HG02943 (cell line): ENCODE measurements around the gene SMAD7.

Experiments used
- ATAC-seq: cut with Tn5 transposase; IDR thresholded peaks from one replicate; pipeline ENCODE4 v1.9.1; 2021; ENCODE audit warnings: mild to moderate bottlenecking, low read depth, moderate library complexity; ENCODE audit not compliant: unreplicated experiment

SMAD7 gene

GRCh38 chr18:48899558-48900174 is 51.1 kb downstream of the SMAD7 start:
- ATAC-seq: no peak

DNA sequence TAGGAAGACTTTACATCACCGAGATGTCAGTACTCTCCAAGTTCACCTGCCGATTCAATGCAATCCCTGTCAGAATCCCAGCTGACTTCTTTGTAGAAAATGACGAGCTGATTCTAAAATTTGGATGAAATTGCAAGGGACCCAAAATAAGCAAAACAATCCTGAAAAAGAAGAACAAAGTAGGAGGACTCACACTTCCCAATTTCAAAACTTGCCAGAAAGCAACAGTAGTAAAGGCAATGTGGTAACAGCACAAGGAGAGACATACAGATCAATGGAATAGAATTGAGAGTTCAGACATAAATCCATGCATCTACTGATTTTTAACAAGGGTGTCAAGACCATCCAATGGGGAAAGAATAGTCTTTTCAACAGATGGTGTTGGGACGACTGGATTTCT is 52.2 kb downstream of the SMAD7 start:
- ATAC-seq: no peak

GRCh38 chr18:48897531-48897930 is 53.2 kb downstream of the SMAD7 start:
- ATAC-seq: no peak

DNA sequence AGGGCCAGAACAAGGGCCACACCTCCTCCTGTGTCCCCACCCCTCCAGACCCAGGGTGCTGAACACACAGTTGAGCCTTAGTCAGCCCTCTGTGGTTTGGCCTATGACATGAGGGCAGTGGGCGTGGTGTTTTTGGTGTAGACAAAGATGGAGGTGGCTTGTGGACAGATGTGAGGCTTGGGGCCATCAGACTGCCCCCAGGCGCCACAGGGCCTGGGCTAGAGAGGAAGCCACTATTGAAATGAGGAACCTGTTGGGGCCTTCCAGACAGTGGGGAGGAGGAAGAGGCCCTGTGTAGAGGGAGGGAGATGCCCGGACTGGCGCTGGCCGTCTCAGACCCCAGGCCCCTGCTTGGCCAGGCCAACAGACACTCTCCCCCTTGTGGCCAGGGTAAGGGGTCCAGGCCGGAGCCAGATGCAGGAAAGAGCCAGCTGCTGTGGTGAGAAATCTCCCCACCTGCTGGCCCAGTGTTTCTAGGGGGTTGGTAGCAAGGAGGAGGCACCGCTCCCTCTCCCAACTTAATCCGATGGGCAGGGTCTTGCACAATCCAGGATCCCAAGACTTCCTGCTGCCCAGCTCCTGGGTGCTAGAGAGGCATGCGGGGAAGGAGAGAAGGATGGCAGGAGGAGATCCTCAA is 53.8 kb downstream of the SMAD7 start:
- ATAC-seq: peak; percentile 50

DNA sequence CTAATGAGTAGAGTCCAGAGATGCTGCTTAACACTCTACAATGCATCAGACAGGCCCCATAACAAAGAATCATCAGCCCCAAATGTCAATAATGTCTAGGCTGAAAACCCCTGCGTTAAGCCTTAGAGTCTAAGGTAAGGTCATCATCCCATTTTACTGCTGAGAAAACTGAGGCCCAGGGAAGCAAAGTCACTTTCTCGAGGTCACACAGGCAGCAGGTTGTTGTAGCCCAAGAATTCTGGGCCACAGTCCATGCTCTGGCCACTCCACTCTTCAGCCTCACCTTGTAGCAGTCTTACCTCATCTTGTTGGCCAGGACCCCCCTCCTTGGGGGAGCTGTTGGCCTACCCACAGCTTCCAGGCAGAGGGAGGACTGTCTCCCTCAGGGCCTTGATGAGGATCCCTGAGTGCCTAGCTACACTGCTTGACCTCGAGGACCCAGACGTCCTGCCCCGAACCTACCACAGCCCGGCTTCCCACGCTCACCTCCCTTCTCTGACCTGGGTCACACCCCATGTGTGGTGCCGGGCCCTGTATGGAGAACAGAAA is 54.4 kb downstream of the SMAD7 start:
- ATAC-seq: no peak

GRCh38 chr18:48894799-48895346 is 55.9 kb downstream of the SMAD7 start:
- ATAC-seq: no peak

- no peak for ATAC-seq
Measured at GRCh38 chr18:48893608-48894600, 56.9 kb downstream of the SMAD7 start.

- no peak for ATAC-seq
Measured at GRCh38 chr18:48893061-48893607, 57.6 kb downstream of the SMAD7 start.

DNA sequence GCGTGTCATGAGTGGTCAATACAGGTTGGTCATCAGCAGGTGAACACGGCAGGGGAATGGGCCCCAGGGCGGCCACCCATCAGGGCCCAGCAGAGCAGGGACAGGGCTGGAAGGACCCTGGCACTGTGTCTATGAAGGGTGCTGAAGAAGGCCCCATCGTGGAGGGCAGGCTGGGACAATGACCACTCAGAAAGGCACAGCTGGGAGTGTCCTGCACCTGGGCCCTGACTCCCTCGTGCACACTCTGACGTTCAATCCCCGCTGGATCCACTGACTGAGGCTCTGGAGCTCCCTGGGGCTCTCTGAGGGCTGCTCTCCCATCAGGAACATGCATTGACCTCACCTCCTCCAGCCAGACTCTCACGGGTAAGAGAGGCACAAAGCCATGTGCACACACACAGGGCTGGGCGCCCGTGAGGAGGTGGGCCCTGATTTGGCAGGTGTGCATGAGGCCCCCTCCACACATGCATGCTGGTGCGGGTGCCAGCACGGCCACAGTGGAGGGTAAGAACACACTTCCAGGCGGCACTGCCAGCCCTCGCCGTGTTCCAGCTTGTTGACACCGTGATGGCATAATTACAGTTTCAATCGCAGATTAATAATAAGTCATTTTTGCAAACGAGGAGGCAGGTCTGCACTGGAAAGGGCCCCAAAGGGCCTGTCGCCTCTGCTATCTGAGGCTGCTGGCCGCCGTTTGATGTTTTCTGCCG is 58.5 kb downstream of the SMAD7 start:
- no peak for ATAC-seq

- no peak for ATAC-seq
Measured at GRCh38 chr18:48891721-48892120, 59.0 kb downstream of the SMAD7 start.

- ATAC-seq: no peak
Measured at GRCh38 chr18:48889981-48890762, 60.6 kb downstream of the SMAD7 start.

DNA sequence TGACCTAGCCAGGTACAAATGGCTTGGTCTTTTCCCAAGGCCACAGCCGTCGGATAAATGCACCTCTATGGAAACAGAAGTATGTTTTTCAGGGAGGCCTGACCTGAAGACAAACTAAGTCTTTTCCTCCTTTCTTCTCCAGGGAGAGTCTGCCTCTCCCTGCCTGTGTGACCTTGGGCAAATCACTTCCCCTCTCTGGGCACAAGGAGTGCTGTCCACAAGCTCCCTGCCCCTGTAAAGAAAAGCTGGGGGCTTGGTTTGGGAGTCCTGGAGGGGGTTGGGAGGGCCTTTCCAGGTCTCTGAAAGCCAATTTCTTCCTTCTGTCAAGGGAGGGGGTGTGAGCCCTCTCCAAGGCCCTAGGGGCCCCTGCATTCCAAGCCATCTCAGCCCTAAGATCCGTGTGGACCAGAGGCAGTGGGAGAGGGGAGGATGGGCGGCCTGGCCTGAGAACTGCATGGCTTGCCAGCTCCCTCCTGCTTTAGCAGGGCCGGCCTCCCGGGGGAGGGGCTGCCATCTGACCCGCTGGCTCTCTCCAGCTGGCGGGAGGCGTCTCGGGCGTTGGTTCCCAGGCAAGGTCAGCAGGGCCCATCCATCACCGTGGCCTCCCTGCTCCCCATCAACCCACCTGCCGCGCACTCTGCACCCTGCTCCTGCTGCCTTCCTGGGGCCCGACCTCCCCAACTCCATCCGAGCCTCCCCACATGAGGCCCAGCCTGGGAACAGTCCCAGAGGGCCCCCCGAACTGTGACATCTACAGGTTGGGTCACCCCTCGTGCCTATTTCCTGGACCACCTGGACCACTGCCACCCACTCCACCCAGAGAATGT is 61.4 kb downstream of the SMAD7 start:
- ATAC-seq: no peak

DNA sequence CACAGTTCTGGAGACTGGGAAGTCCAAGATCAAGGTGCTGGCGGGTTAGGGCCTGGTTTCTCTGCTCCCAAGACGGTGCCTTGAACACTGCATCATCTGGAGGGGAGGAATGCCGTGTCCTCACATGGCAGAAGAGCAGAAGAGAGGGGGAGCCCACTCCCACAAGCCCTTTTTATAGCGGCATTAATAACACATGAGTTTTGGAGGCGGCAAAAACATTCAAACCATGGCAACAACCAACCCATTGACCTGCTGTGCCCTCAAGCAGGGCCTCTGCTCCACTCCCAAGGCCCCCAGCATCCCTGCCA is 62.0 kb downstream of the SMAD7 start:
- no peak for ATAC-seq

DNA sequence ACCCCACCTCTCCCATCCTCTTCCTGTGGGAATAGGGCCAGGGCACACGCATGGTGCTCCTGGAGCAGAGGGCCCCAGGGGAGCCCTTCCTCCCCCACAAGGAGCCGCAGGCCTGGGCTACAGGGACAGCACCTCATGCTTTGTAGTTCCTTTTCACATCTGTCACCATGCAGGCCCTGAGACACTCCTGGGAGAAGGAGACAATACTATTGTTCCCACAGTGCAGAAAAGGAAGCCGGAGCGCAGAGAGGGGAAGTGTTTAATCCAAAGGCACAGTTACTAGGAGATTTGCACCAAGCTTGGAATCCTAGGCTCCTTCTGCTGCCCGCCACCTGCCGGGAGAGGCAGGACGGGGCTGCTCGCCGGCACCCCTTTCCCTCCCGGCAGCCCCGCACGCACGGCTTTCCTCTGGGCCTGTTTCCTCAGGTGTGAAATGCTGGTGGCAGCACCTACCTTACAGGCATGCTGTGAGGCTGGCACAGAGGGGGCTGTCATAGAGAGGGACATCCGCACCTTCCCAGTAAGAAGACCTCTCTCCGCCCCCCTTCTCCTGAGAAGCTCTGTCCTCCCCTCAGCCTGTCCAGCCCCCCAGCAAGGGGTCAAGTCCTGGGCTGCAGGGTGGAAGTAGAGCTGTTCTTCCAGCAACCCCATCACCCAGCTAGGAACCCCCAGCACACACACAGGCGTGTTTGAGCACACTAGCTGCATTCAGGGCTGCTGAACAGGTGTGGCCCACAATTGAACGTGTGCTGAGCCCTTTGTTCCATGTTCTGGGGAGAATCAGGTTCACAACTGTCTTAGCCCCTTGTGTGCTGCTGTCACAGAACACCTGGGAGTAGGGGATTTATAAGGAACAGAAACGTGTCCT is 62.6 kb downstream of the SMAD7 start:
- ATAC-seq: no peak

- no peak for ATAC-seq
Measured at GRCh38 chr18:48887294-48887904, 63.4 kb downstream of the SMAD7 start.

DNA sequence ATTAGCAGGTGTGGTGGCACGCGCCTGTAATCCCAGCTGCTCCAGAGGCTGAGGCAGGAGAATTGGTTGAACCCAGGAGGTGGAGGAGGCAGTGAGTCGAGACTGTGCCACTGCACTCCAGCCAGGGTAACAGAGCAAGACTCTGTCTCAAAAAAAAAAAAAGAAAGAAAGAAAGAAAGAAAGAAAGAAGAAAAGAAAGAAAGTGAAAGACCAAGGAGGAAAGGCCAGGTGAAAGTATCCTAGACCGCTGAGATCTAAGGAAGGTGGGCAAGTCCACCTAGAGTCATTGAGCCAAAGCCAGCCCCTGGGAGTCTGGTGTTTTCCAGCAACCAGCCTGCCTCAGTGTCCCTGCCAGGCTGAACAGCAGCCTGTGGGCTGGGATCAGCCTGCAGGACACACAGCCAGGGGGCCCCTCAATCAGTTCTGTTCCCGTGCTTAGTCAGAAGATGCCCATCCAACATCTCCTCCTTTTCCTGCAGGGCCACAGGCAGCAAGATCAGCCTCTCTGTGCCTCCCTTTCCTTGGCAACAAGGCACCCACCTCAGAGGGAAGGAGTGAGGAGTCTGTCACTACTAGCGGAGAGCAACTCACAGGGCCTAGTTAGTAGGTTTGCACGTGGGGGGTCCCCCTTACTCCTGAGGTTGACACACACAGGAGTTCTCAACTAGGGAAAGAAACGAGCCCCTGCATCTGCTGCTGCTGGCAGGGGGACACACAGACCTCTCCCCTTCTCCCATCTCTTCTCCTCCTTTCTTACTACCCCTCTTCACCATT is 64.1 kb downstream of the SMAD7 start:
- ATAC-seq: no peak
